Small intestine (tissue), 7 donors: ENCODE results near the gene NLGN4X. TPM values are rescaled to one million over a fixed set of nuclear protein-coding genes. Genes with fewer than 3 reads are reported as not detected.

Source experiments
- DNase-seq, 2 donors: peaks; one replicate each; pipeline versions ENCODE4 v3.0.0 to v3.0.0-alpha.2; 2013
- FAIRE-seq: peaks from 2 replicates; lab custom pipeline; 2012; peaks lifted over from hg19 to GRCh38; lab: Jason Lieb, UNC
- H3K27ac ChIP-seq, 3 donors: one replicate each; pipeline ENCODE4 v1.5.1; 2013; ENCODE audit warnings: low read length in 2 of 3, mild to moderate bottlenecking in 2 of 3, control low read depth in 1 of 3, inconsistent platforms in 1 of 3, low read depth in 1 of 3, moderate library complexity in 1 of 3
- H3K27me3 ChIP-seq, 3 donors: one replicate each; pipeline ENCODE4 v1.6.1; 2013; ENCODE audit warnings: low read length in 3 of 3, inconsistent platforms in 1 of 3; ENCODE audit not compliant: control insufficient read depth in 3 of 3, insufficient read depth in 3 of 3
- H3K36me3 ChIP-seq, 3 donors: one replicate each; pipeline ENCODE4 v1.6.1; 2013; ENCODE audit warnings: low read length in 3 of 3, inconsistent platforms in 1 of 3, low read depth in 1 of 3, mild to moderate bottlenecking in 1 of 3, moderate library complexity in 1 of 3; ENCODE audit not compliant: control insufficient read depth in 3 of 3, insufficient read depth in 2 of 3
- H3K4me1 ChIP-seq, 3 donors: one replicate each; pipeline ENCODE4 v1.6.1; 2013; ENCODE audit warnings: low read length in 2 of 3, inconsistent platforms in 1 of 3, low read depth in 1 of 3, mild to moderate bottlenecking in 1 of 3, moderate library complexity in 1 of 3; ENCODE audit not compliant: control insufficient read depth in 3 of 3, insufficient read depth in 2 of 3
- H3K4me3 ChIP-seq, 3 donors: one replicate each; pipeline ENCODE4 v1.5.1; 2013; ENCODE audit warnings: low read length in 3 of 3, control low read depth in 1 of 3, inconsistent platforms in 1 of 3, low read depth in 1 of 3, mild to moderate bottlenecking in 1 of 3, moderate library complexity in 1 of 3
- H3K9me3 ChIP-seq, 2 donors: one replicate each; pipeline ENCODE4 v1.6.1; 2013; ENCODE audit warnings: low read depth in 1 of 2, low read length in 1 of 2; ENCODE audit not compliant: control insufficient read depth in 2 of 2, insufficient read depth in 1 of 2
- WGBS, 3 donors: extraction: QIAGEN DNeasy Blood & Tissue Kit; methylation state at CpG; one replicate each; pipeline ENCODE4 v1.1.7; 2013; 5-methylcytosine and 5-hydroxymethylcytosine counted together
- polyA plus RNA-seq, 4 donors: library from polyadenylated mRNA; stranded (reverse) in 3 of 4; unstranded in 1 of 4; fragments of 200-250 nt in 3 of 4; fragments of 120-200 nt in 1 of 4; gene quantifications; one replicate each; pipeline versions ENCODE4 v1.2.1 to v1.2.3, GENCODE V29; 2013
- donor health status: healthy with polysubstance abuse.
- donor health status: control.
- donor health status: control.
- donor health status: Bipolar disorder and iron deficiency.
- donor health status: healthy.

Gene NLGN4X
- polyA plus RNA-seq, 4 donors = 0.27 to 4.7 (median 1.3) TPM; not detected in 1

- H3K36me3 ChIP-seq = no peaks in the 10 kb centered on the region
- H3K27me3 ChIP-seq = no peaks in the 10 kb centered on the region
- WGBS, 3 donors = 8 to 14% (median 9%) methylated on average over 4 of the region's 4 CpGs
- no peaks in the 10 kb centered on the region for H3K9me3 ChIP-seq
- no peaks in the 10 kb centered on the region for H3K4me1 ChIP-seq
- DNase-seq (peak; percentile 18 to 28), FAIRE-seq (no peak)
- no peak overlapping the region for H3K4me3 ChIP-seq
- no peak overlapping the region for H3K27ac ChIP-seq
Observed at GRCh38 chrX:6021316-6022091, 207.2 kb downstream of the NLGN4X start.

- no peaks in the 10 kb centered on the region for H3K9me3 ChIP-seq
- no peaks in the 10 kb centered on the region for H3K4me1 ChIP-seq
- H3K27me3 ChIP-seq = no peaks in the 10 kb centered on the region
- 73 to 82% (median 76%) methylated on average over 4 of the region's 4 CpGs for WGBS, 3 donors
- H3K27ac ChIP-seq = no peak overlapping the region
- no peak overlapping the region for H3K4me3 ChIP-seq
- H3K36me3 ChIP-seq = no peaks in the 10 kb centered on the region
- FAIRE-seq (no peak), DNase-seq (no peak)
Observed at GRCh38 chrX:6019076-6019475, 209.6 kb downstream of the NLGN4X start.

- Histone ChIP-seq H3K4me3 (no peak overlapping the region), H3K9me3 (no peaks in the 10 kb centered on the region), H3K36me3 (no peaks in the 10 kb centered on the region), H3K27me3 (no peaks in the 10 kb centered on the region), H3K27ac (no peak overlapping the region), H3K4me1 (no peaks in the 10 kb centered on the region)
- FAIRE-seq = no peak
- DNase-seq = no peak
- 67 to 78% (median 77%) methylated on average over 5 of the region's 5 CpGs for WGBS, 3 donors
Observed at GRCh38 chrX:6015423-6015822, 213.2 kb downstream of the NLGN4X start.

GRCh38 chrX:6012357-6012756 is 216.3 kb downstream of the NLGN4X start:
- Histone ChIP-seq H3K27me3 (no peaks in the 10 kb centered on the region), H3K4me1 (no peaks in the 10 kb centered on the region), H3K4me3 (no peak overlapping the region), H3K27ac (no peak overlapping the region), H3K36me3 (no peaks in the 10 kb centered on the region), H3K9me3 (no peaks in the 10 kb centered on the region)
- FAIRE-seq (no peak), DNase-seq (no peak)
- WGBS, 3 donors = 82 to 91% (median 84%) methylated on average over 2 of the region's 2 CpGs

- FAIRE-seq (no peak), DNase-seq (no peak)
- Histone ChIP-seq H3K4me3 (no peak overlapping the region), H3K4me1 (no peaks in the 10 kb centered on the region), H3K9me3 (no peaks in the 10 kb centered on the region), H3K27ac (no peak overlapping the region), H3K27me3 (no peaks in the 10 kb centered on the region), H3K36me3 (no peaks in the 10 kb centered on the region)
Observed at GRCh38 chrX:6005856-6006255, 222.8 kb downstream of the NLGN4X start.

GRCh38 chrX:6004529-6004928 is 224.1 kb downstream of the NLGN4X start:
- no peak for FAIRE-seq
- H3K4me1 ChIP-seq = no peaks in the 10 kb centered on the region
- H3K36me3 ChIP-seq = no peaks in the 10 kb centered on the region
- H3K27me3 ChIP-seq = no peaks in the 10 kb centered on the region
- H3K27ac ChIP-seq = no peak overlapping the region
- no peak for DNase-seq
- no peak overlapping the region for H3K4me3 ChIP-seq
- H3K9me3 ChIP-seq = no peaks in the 10 kb centered on the region
- 66 to 72% (median 71%) methylated on average over 4 of the region's 4 CpGs for WGBS, 3 donors

GRCh38 chrX:6002056-6002455 is 226.6 kb downstream of the NLGN4X start:
- no peak for DNase-seq
- Histone ChIP-seq H3K27me3 (no peaks in the 10 kb centered on the region), H3K9me3 (no peaks in the 10 kb centered on the region), H3K36me3 (no peaks in the 10 kb centered on the region), H3K4me1 (no peaks in the 10 kb centered on the region), H3K27ac (no peak overlapping the region), H3K4me3 (no peak overlapping the region)
- WGBS, 3 donors = 62 to 69% (median 67%) methylated on average over 5 of the region's 5 CpGs
- FAIRE-seq = no peak

- Histone ChIP-seq H3K27me3 (no peaks in the 10 kb centered on the region), H3K4me3 (no peak overlapping the region), H3K9me3 (no peaks in the 10 kb centered on the region), H3K4me1 (no peaks in the 10 kb centered on the region), H3K27ac (no peak overlapping the region), H3K36me3 (no peaks in the 10 kb centered on the region)
- no peak for DNase-seq
- WGBS, 3 donors = 47 to 65% (median 51%) methylated on average over 3 of the region's 3 CpGs
- FAIRE-seq = no peak
Observed at GRCh38 chrX:5998901-5999300, 229.8 kb downstream of the NLGN4X start.

- FAIRE-seq = no peak
- H3K4me1 ChIP-seq = no peaks in the 10 kb centered on the region
- H3K9me3 ChIP-seq = no peaks in the 10 kb centered on the region
- no peaks in the 10 kb centered on the region for H3K27me3 ChIP-seq
- H3K36me3 ChIP-seq = no peaks in the 10 kb centered on the region
- no peak overlapping the region for H3K27ac ChIP-seq
- 78 to 95% (median 85%) methylated on average over 1 of the region's 1 CpG for whole genome bisulfite sequencing, 3 donors
- no peak for DNase-seq
- no peak overlapping the region for H3K4me3 ChIP-seq
Observed at GRCh38 chrX:5998456-5998855, 230.2 kb downstream of the NLGN4X start.
